HCT116 (cell line): ENCODE results near the gene CALN1. TPM values are rescaled to one million over a fixed set of nuclear protein-coding genes. Genes with fewer than 3 reads are reported as not detected.

Experiments used
- ATAC-seq: fragments of 200-7000 bp; cut with Tn5 transposase; 2 replicates; pipeline ENCODE4 v1.9.1; 2020; ENCODE audit warnings: mild to moderate bottlenecking, moderate library complexity
- BruUV-seq: library from RNA; stranded (reverse); fragments of 400-500 nt; replicated peaks from 2 replicates; lab custom pipeline; 2021; lab: Mats Ljungman, UMichigan
- CTCF ChIA-PET: fragments of 300-600 bp; sonication (Branson Sonifier 250); formaldehyde crosslinking; loops from one replicate; lab custom pipeline; 2021; ENCODE audit warnings: antibody characterized with exemption; lab: Charles Lee
- POLR2A ChIA-PET: fragments of 300-600, 350-600 bp; sonication (Branson Sonifier 250); formaldehyde crosslinking; loops from one replicate; lab custom pipeline; 2021; ENCODE audit warnings: antibody characterized with exemption; lab: Charles Lee
- RAD21 ChIA-PET, 2 experiments: fragments of 300-600 bp; sonication (Branson Sonifier 250); formaldehyde crosslinking; loops; one replicate each; lab custom pipeline; 2023; ENCODE audit warnings: low total read pairs in 2 of 2; ENCODE audit not compliant: uncharacterized antibody in 2 of 2, unreplicated experiment in 2 of 2, low non-redundant PET in 1 of 2; lab: Charles Lee
- DNase-seq: peaks from one replicate; pipeline ENCODE4 v3.0.0-alpha.2; 2010; ENCODE audit warnings: low read depth, low spot score
- H2AFZ ChIP-seq: fragments of 200-600 bp; shearing (Covaris generic), sonication (generic); 2 replicates; pipeline ENCODE4 v1.6.1; 2017; ENCODE audit warnings: low read depth, mixed run types, mixed read lengths, antibody characterized with exemption, low read length; ENCODE audit not compliant: poor library complexity, severe bottlenecking
- H3K27ac ChIP-seq: 2 replicates; pipeline ENCODE4 v1.5.1; 2012; ENCODE audit warnings: low read depth, low read length
- H3K27me3 ChIP-seq: fragments of 200-600 bp; sonication (generic); 2 replicates; pipeline ENCODE4 v1.6.1; 2016; ENCODE audit warnings: mixed run types, low read length, mixed read lengths; ENCODE audit not compliant: insufficient read depth
- H3K36me3 ChIP-seq, 2 experiments: fragments of 200-500 bp in 1 of 2; fragments of 200-600 bp in 1 of 2; sonication (Bioruptor generic) in 1 of 2; sonication (generic) in 1 of 2; 2 replicates each; pipeline versions ENCODE4 v1.5.1 to v1.6.1; 2014 to 2016; ENCODE audit warnings: low read length in 2 of 2, inconsistent platforms in 1 of 2, mixed read lengths in 1 of 2, mixed run types in 1 of 2; ENCODE audit not compliant: insufficient read depth in 2 of 2, control insufficient read depth in 1 of 2
- H3K4me1 ChIP-seq, 2 experiments: fragments of 200-600 bp in 1 of 2; sonication (generic) in 1 of 2; 2 replicates each; pipeline versions ENCODE4 v1.5.1 to v1.6.1; 2012 to 2017; ENCODE audit warnings: low read length in 2 of 2, inconsistent platforms in 1 of 2, mild to moderate bottlenecking in 1 of 2, mixed read lengths in 1 of 2, mixed run types in 1 of 2, moderate library complexity in 1 of 2; ENCODE audit not compliant: insufficient read depth in 2 of 2, control insufficient read depth in 1 of 2
- H3K4me2 ChIP-seq: fragments of 200-600 bp; sonication (generic); 2 replicates; pipeline ENCODE4 v1.6.1; 2017; ENCODE audit warnings: mixed run types, low read length, mixed read lengths
- H3K4me3 ChIP-seq, 2 experiments: fragments of 200-600 bp in 1 of 2; sonication (generic) in 1 of 2; replicated peaks in 1 of 2; 2 replicates each; pipeline ENCODE4 v1.5.1; 2011 to 2016; ENCODE audit warnings: low read length in 2 of 2, control low read depth in 1 of 2, low read depth in 1 of 2, mild to moderate bottlenecking in 1 of 2, mixed read lengths in 1 of 2, mixed run types in 1 of 2
- H3K79me2 ChIP-seq: fragments of 200-600 bp; sonication (generic); 2 replicates; pipeline ENCODE4 v1.6.1; 2017; ENCODE audit warnings: mild to moderate bottlenecking, mixed run types, low read length, moderate library complexity, mixed read lengths; ENCODE audit not compliant: insufficient read depth
- H3K9ac ChIP-seq: fragments of 200-600 bp; sonication (generic); 2 replicates; pipeline ENCODE4 v1.6.1; 2016; ENCODE audit warnings: low read length, mixed read lengths
- H3K9me2 ChIP-seq: fragments of 200-600 bp; sonication (generic), shearing (Covaris generic); 2 replicates; pipeline ENCODE4 v1.6.1; 2017; ENCODE audit warnings: mixed run types, mild to moderate bottlenecking, moderate library complexity; ENCODE audit not compliant: insufficient read depth
- H3K9me3 ChIP-seq, 2 experiments: fragments of 200-500 bp in 1 of 2; fragments of 200-600 bp in 1 of 2; sonication (Bioruptor generic) in 1 of 2; sonication (generic) in 1 of 2; 2 replicates each; pipeline ENCODE4 v1.6.1; 2014 to 2017; ENCODE audit warnings: low read length in 2 of 2, mixed read lengths in 2 of 2, inconsistent platforms in 1 of 2, low read depth in 1 of 2, mild to moderate bottlenecking in 1 of 2, mixed run types in 1 of 2, moderate library complexity in 1 of 2; ENCODE audit not compliant: control insufficient read depth in 1 of 2, insufficient read depth in 1 of 2
- H4K20me1 ChIP-seq: fragments of 200-600 bp; sonication (generic), shearing (Covaris generic); 2 replicates; pipeline ENCODE4 v1.6.1; 2017; ENCODE audit warnings: mixed run types, mild to moderate bottlenecking, moderate library complexity; ENCODE audit not compliant: insufficient read depth
- EGR1 ChIP-seq: IDR thresholded peaks from 2 replicates; pipeline ENCODE4 v1.6.1; 2012; ENCODE audit warnings: low read depth
- ELF1 ChIP-seq: IDR thresholded peaks from 2 replicates; pipeline ENCODE4 v1.6.1; 2012; ENCODE audit warnings: low read depth, borderline replicate concordance
- EZH2 ChIP-seq: fragments of 200-600 bp; sonication (generic); IDR thresholded peaks from 2 replicates; pipeline ENCODE4 v1.6.1; 2017; ENCODE audit warnings: antibody characterized with exemption, mixed run types
- JUND ChIP-seq: IDR thresholded peaks from 2 replicates; pipeline ENCODE4 v1.6.1; 2012
- MAX ChIP-seq: IDR thresholded peaks from 2 replicates; pipeline ENCODE4 v1.6.1; 2012
- POLR2A ChIP-seq: IDR thresholded peaks from 2 replicates; pipeline ENCODE4 v1.7.0; 2011; ENCODE audit warnings: borderline replicate concordance; ENCODE audit not compliant: insufficient read depth, insufficient read length; ENCODE audit errors: extremely low read depth
- POLR2AphosphoS5 ChIP-seq: IDR thresholded peaks from 2 replicates; pipeline ENCODE4 v1.6.1; 2011; ENCODE audit warnings: mild to moderate bottlenecking, low read depth, low read length, moderate library complexity
- RAD21 ChIP-seq: IDR thresholded peaks from 2 replicates; pipeline ENCODE4 v1.6.1; 2012; ENCODE audit warnings: low read depth, mild to moderate bottlenecking
- SIN3A ChIP-seq: IDR thresholded peaks from 2 replicates; pipeline ENCODE4 v1.6.1; 2012; ENCODE audit warnings: low read depth
- SP1 ChIP-seq: IDR thresholded peaks from 2 replicates; pipeline ENCODE4 v1.6.1; 2012; ENCODE audit warnings: low read depth
- SRF ChIP-seq: IDR thresholded peaks from 2 replicates; pipeline ENCODE4 v1.6.1; 2012; ENCODE audit warnings: low read depth
- TCF7L2 ChIP-seq: IDR thresholded peaks from 2 replicates; pipeline ENCODE4 v1.7.0; 2011; ENCODE audit warnings: borderline replicate concordance, inconsistent platforms; ENCODE audit not compliant: insufficient read depth, insufficient read length; ENCODE audit errors: extremely low read depth
- YY1 ChIP-seq: IDR thresholded peaks from 2 replicates; pipeline ENCODE4 v1.6.1; 2011; ENCODE audit warnings: low read length, low read depth, moderate library complexity, mild to moderate bottlenecking; ENCODE audit not compliant: insufficient replicate concordance; ENCODE audit errors: extremely low read depth
- ZBTB33 ChIP-seq: IDR thresholded peaks from 2 replicates; pipeline ENCODE4 v1.6.1; 2011; ENCODE audit warnings: mild to moderate bottlenecking, low read length, moderate library complexity; ENCODE audit not compliant: insufficient replicate concordance; ENCODE audit errors: extremely low read depth
- ZFX ChIP-seq: fragments of 450-650 bp; IDR thresholded peaks from 2 replicates; pipeline ENCODE4 v1.6.1; 2017
- intact Hi-C: fragments of 100-400 bp; cut with micrococcal nuclease; formaldehyde crosslinking; loops from 2 replicates; pipeline ENCODE4 v1.10.0; 2022
- total RNA-seq: library from RNA; stranded (reverse); gene quantifications from one replicate; pipeline ENCODE4 v1.2.1, GENCODE V29; 2021; ENCODE audit not compliant: unreplicated experiment
- TF ChIP-seq, protein P1 (sequence below), 3 experiments: fragments of 200-600 bp in 1 of 3; sonication (generic) in 1 of 3; IDR thresholded peaks in 2 of 3; conservative IDR thresholded peaks in 1 of 3; 2 replicates each; pipeline ENCODE4 v1.5.1; 2012 to 2017; ENCODE audit warnings: low read depth in 2 of 3, low read length in 2 of 3, antibody characterized with exemption in 1 of 3, borderline replicate concordance in 1 of 3, control low read depth in 1 of 3, mild to moderate bottlenecking in 1 of 3, mixed read lengths in 1 of 3, mixed run types in 1 of 3, moderate library complexity in 1 of 3; ENCODE audit not compliant: insufficient read depth in 1 of 3
- TF ChIP-seq, protein P2 (sequence below): IDR thresholded peaks from 2 replicates; pipeline ENCODE4 v1.6.1; 2012

Gene CALN1
- total RNA-seq, 1 experiment from 2014 or later: 0.17 TPM

DNA sequence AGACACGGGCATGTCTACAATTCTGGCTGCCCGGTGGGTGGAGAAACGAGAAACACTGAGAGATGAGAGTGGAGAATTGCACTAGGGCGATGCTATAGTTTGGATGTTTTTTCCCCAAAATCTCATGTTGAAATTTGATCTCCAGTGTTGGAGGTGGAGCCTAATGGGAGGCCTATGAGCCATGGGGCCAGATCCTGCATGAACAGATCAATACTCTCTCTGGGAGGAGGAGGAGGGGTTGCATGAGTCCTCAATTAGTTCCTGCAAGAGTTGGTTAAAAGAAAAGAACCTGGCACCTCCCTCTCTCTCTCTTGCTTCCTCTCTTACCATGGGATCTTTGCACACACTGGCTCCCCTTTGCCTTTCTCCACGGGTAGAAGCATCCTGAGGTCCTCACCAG is 299.1 kb downstream of the CALN1 start:
- Histone ChIP-seq H3K36me3 (no peaks in the 10 kb centered on the region), H3K9ac (no peak overlapping the region), H3K4me1 (no peaks in the 10 kb centered on the region), H3K79me2 (no peaks in the 10 kb centered on the region), H4K20me1 (no peaks in the 10 kb centered on the region), H3K27ac (no peak overlapping the region), H2AFZ (no peak overlapping the region), H3K4me3 (no peak overlapping the region), H3K9me3 (peaks cover 0 to 8% of the 10 kb centered on the region in 2 experiments; a peak in 1 of 4 replicates), H3K4me2 (no peak overlapping the region), H3K9me2 (no peaks in the 10 kb centered on the region), H3K27me3 (no peaks in the 10 kb centered on the region)
- no peak for DNase-seq
- ChIA-PET RAD21 (no interaction called here), POLR2A (no interaction called here), CTCF (no interaction called here)
- no TSS peak for BruUV-seq
- intact Hi-C loops: no loop called here
- TF ChIP-seq MAX (no peak), EGR1 (no peak), POLR2A (no peak), SRF (no peak), POLR2AphosphoS5 (no peak), ZBTB33 (no peak), SP1 (no peak), RAD21 (no peak), ELF1 (no peak), SIN3A (no peak), YY1 (no peak), EZH2 (no peak), JUND (no peak), ZFX (no peak), TCF7L2 (no peak)
- TF ChIP-seq, protein P1, sequence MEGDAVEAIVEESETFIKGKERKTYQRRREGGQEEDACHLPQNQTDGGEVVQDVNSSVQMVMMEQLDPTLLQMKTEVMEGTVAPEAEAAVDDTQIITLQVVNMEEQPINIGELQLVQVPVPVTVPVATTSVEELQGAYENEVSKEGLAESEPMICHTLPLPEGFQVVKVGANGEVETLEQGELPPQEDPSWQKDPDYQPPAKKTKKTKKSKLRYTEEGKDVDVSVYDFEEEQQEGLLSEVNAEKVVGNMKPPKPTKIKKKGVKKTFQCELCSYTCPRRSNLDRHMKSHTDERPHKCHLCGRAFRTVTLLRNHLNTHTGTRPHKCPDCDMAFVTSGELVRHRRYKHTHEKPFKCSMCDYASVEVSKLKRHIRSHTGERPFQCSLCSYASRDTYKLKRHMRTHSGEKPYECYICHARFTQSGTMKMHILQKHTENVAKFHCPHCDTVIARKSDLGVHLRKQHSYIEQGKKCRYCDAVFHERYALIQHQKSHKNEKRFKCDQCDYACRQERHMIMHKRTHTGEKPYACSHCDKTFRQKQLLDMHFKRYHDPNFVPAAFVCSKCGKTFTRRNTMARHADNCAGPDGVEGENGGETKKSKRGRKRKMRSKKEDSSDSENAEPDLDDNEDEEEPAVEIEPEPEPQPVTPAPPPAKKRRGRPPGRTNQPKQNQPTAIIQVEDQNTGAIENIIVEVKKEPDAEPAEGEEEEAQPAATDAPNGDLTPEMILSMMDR (IDR thresholded peaks at IDR 0.05 in 2 of 3, conservative IDR thresholded peaks at IDR 0.05 in 1 of 3; ENCODE audit: borderline replicate concordance in 1 of 3, insufficient read depth in 1 of 3, low read depth in 2 of 3, low read length in 2 of 3): no peak
- TF ChIP-seq, protein P2, sequence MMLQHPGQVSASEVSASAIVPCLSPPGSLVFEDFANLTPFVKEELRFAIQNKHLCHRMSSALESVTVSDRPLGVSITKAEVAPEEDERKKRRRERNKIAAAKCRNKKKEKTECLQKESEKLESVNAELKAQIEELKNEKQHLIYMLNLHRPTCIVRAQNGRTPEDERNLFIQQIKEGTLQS: no peak
- ATAC-seq: no peak
